ENCODE measurements around the gene HELQ.

- TF ChIP-seq CTCF (conservative IDR thresholded peaks at IDR 0.05 in 1 of 2, IDR thresholded peaks at IDR 0.05 in 1 of 2; ENCODE audit: low read depth in 1 of 2, low read length in 2 of 2), result no peak
- TF ChIP-seq EZH2 (IDR thresholded peaks at IDR 0.05; ENCODE audit: low read length, missing control alignments), result no peak
These were observed 15.3 kb downstream of the HELQ start for GRCh38 chr4:83440148-83440814.

Measured in fibroblast of lung (primary cell).